Measurements from ENCODE around the gene CNIH3.
"Not testable (repeated sequence)": the region's sequence is repeated elsewhere in the genome, so short reads cannot be mapped to it uniquely, and the experiment has no call there.

CNIH3 gene

DNA sequence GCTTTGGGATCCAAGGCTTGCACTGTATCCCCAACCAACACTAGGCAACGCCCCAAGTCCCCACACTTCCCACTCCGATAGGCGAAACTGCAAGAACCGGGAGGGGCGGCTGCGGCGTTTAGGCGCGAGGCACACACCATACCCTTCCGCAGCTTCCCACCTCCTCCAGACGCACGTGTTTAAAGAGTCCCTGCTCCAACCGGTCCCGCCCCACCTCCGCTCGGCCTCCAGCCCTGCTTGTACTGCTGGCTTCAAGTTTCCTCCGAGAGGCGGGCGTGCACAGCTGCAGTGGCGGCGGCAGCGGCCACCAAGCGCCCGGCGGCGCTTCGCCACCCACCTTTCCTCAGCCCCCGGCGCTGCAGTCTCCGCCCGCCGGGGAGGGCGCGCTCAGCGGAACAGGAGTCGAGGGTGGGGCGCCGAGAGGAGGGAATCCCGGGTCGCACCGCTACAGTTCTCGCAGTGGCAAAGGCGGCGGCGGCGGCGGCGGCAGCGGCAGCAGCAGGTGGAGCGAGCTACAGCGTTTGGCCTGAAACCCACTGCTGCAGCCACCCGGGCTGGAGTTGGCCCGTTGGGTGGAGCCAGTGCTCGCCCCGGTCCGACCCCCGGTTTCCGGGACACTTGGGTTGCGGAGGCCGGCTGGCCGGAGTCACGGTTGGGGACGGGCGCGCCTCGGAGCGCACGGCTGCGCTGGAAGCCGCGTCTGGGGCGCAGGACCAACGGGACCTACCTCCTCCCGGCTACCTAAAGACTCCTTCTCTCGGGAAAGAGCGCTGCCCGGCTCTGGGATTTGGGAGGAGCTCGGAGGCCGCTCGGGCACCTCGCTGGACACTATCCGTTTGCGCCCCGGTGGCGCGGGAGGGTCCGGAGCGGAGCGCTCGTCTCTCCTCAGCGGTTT is at the start of gene CNIH3:
CNIH3 (plus strand) TSS at position 457 of the 895 bp plus-strand sequence. CDS start 858 bp downstream, outside the sequence.
- peak; percentile 36 for DNase-seq

DNA sequence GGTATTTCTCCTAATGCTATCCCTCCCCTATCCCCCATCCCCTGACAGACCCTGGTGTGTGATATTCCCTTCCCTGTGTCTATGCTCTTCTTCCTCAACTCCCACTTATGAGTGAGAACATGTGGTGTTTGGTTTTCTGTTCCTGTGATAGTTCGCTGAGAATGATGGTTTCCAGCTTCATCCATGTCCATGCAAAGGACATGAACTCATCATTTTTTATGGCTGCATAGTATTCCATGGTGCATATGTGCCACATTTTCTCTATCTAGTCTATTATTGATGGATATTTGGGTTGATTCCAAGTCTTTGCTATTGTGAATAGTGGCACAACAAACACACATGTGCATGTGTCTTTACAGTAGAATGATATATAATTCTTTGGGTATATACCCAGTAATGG is 49.6 kb upstream of the CNIH3 start:
- not testable (repeated sequence) for DNase-seq

DNA sequence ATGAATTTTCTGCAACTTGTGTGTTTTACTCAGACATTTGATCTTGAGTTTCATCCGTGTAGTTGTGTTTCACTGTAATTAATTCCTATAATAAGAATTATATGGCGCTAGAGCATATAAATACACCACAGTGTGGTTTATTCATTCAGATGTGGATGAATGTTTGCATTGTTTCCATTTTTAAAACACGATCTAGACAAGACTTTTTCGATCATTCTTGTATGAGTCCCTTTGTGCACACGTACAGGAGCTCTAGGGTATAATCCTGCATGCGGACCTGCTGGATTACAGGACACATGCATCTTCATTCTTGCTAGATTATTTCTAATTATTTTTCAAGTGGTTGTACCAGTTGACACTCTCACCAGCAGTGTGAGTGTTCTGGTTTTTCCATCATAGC is 46.8 kb upstream of the CNIH3 start:
- no peak for DNase-seq

DNA sequence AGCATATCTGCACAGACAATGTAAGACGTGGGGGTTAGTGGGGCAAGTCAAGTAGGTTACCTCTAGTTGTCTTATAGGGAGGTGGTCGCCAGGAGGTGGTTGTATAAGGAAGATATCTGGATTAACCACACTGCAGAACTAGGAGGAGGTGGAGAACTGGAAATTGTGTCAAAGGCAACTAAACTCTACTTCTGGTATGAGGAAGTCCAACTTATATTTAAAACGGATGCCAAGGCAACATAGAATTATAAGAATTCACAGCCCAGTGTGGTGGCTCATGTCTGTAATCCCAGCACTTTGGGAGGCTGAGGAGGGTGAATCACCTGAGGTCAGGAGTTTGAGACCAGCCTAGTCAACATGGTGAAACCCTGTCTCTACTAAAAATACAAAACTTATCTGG is 44.1 kb upstream of the CNIH3 start:
- not testable (repeated sequence) for DNase-seq

GRCh38 chr1:224579526-224579925 is 36.6 kb upstream of the CNIH3 start:
- no peak for DNase-seq

- no peak for DNase-seq
Observed at GRCh38 chr1:224580006-224580405, 36.1 kb upstream of the CNIH3 start.

- no peak for DNase-seq
Observed at GRCh38 chr1:224582041-224582440, 34.1 kb upstream of the CNIH3 start.

DNA sequence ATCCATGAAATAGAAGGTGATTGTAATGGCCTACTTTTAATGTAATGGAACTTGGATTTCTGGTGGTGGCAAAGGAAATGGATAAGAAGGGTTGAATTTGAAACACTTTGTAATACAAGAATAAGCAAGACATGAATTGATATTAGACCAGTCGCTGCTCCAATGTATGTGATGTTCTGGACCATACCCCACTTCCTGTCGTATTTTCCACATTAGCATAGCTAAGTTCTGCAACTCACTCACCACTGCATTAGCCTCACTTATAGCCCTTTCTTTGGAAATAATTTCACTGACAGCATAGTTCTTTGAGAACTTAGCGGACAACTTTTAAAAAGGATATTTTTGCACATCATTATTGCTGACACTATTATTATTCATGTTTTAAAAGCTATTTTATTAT is 32.3 kb upstream of the CNIH3 start:
- no peak for DNase-seq

DNA sequence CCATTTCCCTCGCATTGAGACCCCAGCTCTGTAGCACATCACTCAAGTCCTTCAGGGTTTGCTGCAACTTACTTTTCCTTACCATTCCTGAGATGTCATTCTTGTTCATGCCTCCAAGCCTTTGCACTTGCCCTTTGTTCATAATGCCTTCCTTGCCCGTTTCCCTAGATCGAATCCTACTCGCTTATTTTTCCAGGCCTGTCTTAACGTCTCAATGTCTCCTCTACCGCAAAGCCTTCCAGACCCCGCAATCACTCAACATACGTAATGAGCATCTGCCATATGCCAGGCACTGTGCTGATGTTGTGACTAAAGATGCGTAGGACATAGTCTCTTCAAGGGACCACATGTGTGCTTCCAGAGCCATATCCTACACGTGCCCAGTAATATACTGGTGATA is 31.1 kb upstream of the CNIH3 start:
- DNase-seq, result no peak

- no peak for DNase-seq
Observed at GRCh38 chr1:224587051-224587450, 29.1 kb upstream of the CNIH3 start.

- no peak for DNase-seq
Observed at GRCh38 chr1:224588515-224588914, 27.6 kb upstream of the CNIH3 start.

- no peak for DNase-seq
Observed at GRCh38 chr1:224589006-224589405, 27.1 kb upstream of the CNIH3 start.

DNA sequence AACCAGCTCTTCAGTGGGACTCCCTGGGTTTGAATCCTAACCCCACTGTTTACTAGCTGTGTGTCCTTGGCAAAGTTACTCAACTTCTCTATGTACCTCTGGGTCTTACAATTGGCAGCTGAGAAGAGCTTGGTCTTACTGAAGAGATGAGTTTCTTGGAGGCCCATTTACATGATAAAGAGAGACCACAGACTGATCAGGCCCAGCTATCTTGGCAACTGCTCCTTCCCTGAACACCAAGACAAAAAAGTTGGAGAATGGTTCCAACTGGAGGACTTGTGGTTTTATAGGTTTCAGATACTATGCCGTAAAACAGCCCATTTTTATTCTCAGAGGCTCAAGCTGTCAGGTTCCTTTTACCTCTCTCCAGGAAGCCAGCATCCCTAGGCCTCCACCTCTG is 24.8 kb upstream of the CNIH3 start:
- no peak for DNase-seq

DNA sequence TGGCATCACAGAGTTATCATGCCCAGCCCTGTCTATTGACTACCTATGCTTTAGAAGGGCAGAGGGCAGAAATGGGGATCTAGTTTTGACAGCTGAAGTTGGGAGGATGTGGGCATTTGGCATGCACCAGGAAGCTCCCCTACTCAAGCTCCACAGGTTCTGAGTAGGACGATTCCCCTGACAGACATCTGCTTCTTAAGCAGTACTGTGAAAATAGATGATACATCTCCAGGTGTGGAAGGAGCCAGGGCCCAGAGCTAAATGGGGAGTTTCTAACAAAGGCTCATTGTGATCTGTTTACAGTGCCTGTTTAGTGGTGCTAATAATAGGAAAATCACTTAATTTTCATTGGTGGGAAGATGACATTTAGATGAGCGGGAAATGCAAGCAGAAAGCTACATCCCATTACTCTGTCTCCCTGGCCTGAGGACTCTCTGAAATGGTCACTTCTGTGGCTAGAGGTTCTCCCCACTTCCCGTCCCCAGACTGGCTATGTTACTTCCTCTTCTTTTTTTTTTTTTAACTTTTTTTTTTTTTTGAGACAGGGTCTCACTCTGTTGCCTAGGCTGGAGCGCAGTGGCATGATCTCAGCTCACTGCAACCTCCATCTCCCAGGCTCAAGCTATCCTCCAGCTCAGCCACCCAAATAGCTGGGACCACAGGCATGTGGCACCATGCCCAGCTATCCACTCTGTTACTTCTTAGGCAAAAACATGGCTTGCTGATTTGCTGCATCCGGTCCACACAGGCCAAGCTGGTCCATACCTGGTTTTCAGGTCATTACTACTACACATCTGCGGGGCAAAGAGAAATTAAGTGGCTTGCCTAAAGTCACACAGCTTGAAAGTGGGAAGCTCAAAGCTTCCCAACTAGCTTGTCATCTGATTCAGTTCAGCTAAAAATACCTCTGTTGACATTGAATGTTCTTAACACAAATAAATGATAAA is 23.2 kb upstream of the CNIH3 start:
- DNase-seq, result no peak

DNA sequence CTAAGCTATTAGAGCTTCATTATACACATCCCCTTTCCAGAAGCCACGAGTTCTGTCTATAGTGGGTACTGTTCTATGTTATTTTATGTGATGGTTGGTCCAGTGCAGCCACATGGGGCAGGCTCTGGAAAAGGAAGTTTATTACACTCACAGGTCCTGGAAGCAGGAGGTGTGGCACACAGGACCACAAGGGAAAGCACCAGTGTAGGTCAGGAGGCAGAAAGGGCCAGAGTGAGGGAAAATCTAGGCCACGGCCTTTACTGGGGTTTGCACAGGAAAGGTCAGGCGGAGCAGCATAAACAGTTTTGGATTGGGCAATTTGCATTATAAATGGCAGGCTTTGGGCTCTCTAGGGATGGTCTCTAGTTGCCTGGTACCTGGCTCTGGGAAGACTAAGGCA is 21.8 kb upstream of the CNIH3 start:
- DNase-seq, result no peak

GRCh38 chr1:224594851-224595250 is 21.3 kb upstream of the CNIH3 start:
- no peak for DNase-seq

DNA sequence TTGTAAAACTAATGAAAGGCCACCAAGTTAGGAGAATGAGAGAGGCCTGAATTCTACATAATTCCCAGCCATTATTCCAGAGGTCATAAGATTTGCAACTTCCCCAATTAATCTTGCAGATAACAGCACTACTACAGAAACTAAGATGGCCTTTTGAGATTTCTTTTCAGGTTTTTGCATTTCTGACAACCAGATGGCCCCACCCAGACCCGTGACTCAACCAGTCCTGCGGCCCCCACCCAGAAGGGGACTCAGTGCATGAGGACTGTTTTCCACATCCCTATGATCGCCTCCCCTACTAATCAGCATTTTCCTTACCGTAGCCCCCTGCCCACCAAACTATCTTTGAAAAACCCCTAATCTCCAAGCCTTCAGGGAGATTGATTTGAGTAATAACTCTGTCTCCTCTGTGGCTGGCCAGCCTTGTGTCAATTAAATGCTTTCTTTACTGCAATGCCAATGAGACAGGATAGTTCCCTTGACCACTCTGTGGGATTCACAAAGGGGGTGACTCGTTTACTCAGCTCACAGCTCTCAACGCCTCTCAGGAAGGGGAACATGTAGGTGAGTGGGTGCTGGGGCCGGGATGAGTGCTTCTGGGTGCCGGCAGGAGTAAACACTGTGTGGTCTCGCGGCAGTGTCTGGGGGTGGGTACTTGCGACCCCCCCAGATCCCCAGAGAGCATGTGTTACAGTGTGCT is 10.5 kb upstream of the CNIH3 start:
- no peak for DNase-seq

DNA sequence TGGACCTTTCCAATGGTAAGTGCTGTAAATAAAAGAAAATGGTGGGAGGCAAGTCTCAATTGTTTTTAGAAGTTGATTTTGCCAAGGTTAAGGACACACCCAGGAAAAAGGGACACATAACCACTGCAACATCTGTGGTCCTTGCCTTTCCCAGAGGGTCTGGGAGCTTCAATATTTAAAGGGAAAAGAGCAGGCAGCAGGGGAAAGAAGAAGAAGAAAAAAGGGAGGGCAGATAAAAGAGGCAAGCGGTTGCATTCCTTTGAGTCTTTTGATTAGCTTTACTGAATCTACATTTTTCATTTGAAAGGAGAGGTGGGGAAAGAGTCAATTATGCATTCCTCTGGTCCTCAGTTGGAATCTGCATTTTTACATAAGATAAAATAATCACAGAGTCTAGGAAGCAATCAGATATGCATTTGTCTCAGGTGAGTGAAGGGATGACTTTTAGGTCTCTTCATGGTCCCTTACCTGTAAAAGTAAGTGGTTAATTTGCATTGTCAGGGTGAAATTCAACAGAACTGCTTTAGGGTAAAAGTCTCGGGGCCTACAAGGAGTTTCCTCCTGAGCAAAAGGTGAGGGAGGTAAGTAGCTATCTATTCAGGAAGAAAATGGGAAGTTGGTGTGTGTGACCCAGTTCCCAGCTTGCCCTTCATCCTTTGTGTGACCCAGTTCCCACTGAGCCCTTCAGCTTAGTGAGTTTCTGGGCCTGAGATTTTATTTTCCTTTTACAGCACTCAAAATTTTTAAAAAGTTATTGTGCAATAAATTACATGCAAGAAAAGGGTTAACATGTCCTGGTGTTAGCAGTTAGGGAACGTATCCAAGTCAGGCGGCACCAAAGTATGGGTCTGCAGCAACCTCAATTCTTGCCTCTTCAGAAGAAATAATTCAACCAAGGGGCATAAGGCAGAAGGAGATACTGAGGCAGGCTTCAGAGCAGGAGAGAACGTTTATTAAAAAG is 8.6 kb upstream of the CNIH3 start:
- DNase-seq, result no peak

DNA sequence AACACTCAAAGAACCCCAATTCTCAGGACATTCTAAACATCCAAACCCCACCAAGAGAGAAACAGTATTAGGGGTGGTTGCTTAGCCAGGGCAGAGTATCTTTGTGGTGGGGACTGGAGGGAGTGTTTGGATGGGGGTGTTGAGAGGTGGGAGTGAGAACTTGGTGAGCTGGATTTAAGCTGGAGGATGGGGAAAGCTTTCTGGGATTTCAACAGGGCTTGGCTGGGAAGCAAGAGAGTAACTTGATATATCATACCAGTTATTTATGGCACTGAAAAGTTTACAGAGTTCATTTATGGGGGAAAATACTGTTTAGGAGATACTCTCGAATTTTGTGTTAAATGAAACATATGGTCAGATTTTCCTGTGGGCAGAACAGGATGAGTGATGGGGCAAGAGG is 6.8 kb upstream of the CNIH3 start:
- DNase-seq, result no peak

GRCh38 chr1:224612246-224612645 is 3.9 kb upstream of the CNIH3 start:
- no peak for DNase-seq

DNA sequence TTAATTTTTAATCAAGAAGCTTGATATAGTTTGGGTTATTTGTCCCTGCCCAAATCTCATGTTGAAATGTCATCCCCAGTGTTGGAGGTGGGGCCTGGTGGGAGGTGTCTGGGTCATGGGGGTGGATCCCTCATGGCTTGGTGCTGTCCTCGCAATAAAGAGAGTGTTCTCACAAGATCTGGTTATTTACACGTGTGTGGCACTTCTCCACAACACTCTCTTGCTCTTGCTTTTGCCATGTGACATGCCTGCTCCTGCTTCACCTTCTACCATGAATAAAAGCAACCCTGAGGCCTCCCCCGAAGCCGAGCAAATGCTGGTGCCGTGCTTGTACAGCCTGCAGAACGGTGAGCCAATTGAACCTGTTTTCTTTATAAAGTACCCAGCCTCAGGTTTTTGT is 2.6 kb upstream of the CNIH3 start:
- no peak for DNase-seq
